ENCODE measurements around the gene BRD3OS.

BRD3OS gene

GRCh38 chr9:134057307-134057657 lies 32.0 kb downstream of the BRD3OS start:
- no peak for TF ChIP-seq MAX (IDR thresholded peaks at IDR 0.05)
- no peak for TF ChIP-seq TEAD4 (IDR thresholded peaks at IDR 0.05)

- TF ChIP-seq ZBTB7A (IDR thresholded peaks at IDR 0.05; ENCODE audit: low read depth) (no peak), EP300 (IDR thresholded peaks at IDR 0.05; ENCODE audit: borderline replicate concordance) (no peak), CREB1 (IDR thresholded peaks at IDR 0.05; ENCODE audit: low read depth) (no peak), REST (IDR thresholded peaks at IDR 0.05; ENCODE audit: low read depth) (no peak), TEAD4 (IDR thresholded peaks at IDR 0.05) (no peak), FOXM1 (IDR thresholded peaks at IDR 0.05; ENCODE audit: borderline replicate concordance, low read depth) (no peak), TAF1 (IDR thresholded peaks at IDR 0.05; ENCODE audit: low read depth) (no peak), NFIC (IDR thresholded peaks at IDR 0.05) (no peak), TCF12 (IDR thresholded peaks at IDR 0.05; ENCODE audit: low read depth) (no peak), MAX (IDR thresholded peaks at IDR 0.05) (no peak), RAD21 (IDR thresholded peaks at IDR 0.05; ENCODE audit: low read depth) (no peak), USF1 (IDR thresholded peaks at IDR 0.05) (no peak), EGR1 (IDR thresholded peaks at IDR 0.05) (no peak), CEBPB (IDR thresholded peaks at IDR 0.05) (no peak), YY1 (IDR thresholded peaks at IDR 0.05; ENCODE audit: low read depth) (no peak)
Measured at GRCh38 chr9:134057751-134058701, 32.7 kb downstream of the BRD3OS start.

- TF ChIP-seq TAF1 (IDR thresholded peaks at IDR 0.05; ENCODE audit: low read depth) (no peak), REST (IDR thresholded peaks at IDR 0.05; ENCODE audit: low read depth) (no peak), FOXM1 (IDR thresholded peaks at IDR 0.05; ENCODE audit: borderline replicate concordance, low read depth) (no peak), TCF12 (IDR thresholded peaks at IDR 0.05; ENCODE audit: low read depth) (no peak), RAD21 (IDR thresholded peaks at IDR 0.05; ENCODE audit: low read depth) (no peak), TEAD4 (IDR thresholded peaks at IDR 0.05) (no peak), USF1 (IDR thresholded peaks at IDR 0.05) (no peak)
Measured at GRCh38 chr9:134058716-134059115, 33.4 kb downstream of the BRD3OS start.

GRCh38 chr9:134059188-134059641 lies 33.9 kb downstream of the BRD3OS start:
- TF ChIP-seq REST (IDR thresholded peaks at IDR 0.05; ENCODE audit: low read depth) (no peak), YY1 (IDR thresholded peaks at IDR 0.05; ENCODE audit: low read depth) (no peak), NFIC (IDR thresholded peaks at IDR 0.05) (no peak), TEAD4 (IDR thresholded peaks at IDR 0.05) (no peak), TCF12 (IDR thresholded peaks at IDR 0.05; ENCODE audit: low read depth) (no peak), ZBTB7A (IDR thresholded peaks at IDR 0.05; ENCODE audit: low read depth) (no peak), RAD21 (IDR thresholded peaks at IDR 0.05; ENCODE audit: low read depth) (no peak), USF1 (IDR thresholded peaks at IDR 0.05) (no peak), CEBPB (IDR thresholded peaks at IDR 0.05) (no peak), FOXM1 (IDR thresholded peaks at IDR 0.05; ENCODE audit: borderline replicate concordance, low read depth) (no peak), EP300 (IDR thresholded peaks at IDR 0.05; ENCODE audit: borderline replicate concordance) (no peak), MAX (IDR thresholded peaks at IDR 0.05) (no peak), EGR1 (IDR thresholded peaks at IDR 0.05) (no peak), TAF1 (IDR thresholded peaks at IDR 0.05; ENCODE audit: low read depth) (no peak), CREB1 (IDR thresholded peaks at IDR 0.05; ENCODE audit: low read depth) (no peak)

All from Ishikawa (cell line).